ENCODE measurements around the gene VSIG10.

Gene VSIG10

GRCh38 chr12:118059341-118060191 lies 44.2 kb downstream of the VSIG10 start:
- no peak for DNase-seq

- DNase-seq, result no peak
Observed at GRCh38 chr12:118058881-118059280, 44.9 kb downstream of the VSIG10 start.

DNA sequence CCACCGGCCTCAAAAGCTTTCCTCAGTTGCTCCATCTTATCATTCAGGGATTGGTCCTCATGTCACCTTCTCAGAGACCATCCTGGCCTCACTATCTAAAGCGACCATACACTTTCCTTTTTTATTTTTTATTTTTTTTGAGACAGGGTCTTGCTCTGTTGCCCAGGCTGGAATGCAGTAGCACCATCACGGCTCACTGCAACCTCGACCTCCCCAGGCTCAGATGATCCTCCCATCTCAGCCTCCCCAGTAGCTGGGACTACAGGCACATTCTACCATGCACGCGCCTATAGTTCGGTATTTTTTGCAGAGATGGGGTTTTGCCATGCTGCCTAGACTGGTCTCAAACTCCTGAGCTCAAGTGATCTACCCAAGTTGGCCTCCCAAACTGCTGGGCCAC lies 45.6 kb downstream of the VSIG10 start:
- DNase-seq, result no peak

DNA sequence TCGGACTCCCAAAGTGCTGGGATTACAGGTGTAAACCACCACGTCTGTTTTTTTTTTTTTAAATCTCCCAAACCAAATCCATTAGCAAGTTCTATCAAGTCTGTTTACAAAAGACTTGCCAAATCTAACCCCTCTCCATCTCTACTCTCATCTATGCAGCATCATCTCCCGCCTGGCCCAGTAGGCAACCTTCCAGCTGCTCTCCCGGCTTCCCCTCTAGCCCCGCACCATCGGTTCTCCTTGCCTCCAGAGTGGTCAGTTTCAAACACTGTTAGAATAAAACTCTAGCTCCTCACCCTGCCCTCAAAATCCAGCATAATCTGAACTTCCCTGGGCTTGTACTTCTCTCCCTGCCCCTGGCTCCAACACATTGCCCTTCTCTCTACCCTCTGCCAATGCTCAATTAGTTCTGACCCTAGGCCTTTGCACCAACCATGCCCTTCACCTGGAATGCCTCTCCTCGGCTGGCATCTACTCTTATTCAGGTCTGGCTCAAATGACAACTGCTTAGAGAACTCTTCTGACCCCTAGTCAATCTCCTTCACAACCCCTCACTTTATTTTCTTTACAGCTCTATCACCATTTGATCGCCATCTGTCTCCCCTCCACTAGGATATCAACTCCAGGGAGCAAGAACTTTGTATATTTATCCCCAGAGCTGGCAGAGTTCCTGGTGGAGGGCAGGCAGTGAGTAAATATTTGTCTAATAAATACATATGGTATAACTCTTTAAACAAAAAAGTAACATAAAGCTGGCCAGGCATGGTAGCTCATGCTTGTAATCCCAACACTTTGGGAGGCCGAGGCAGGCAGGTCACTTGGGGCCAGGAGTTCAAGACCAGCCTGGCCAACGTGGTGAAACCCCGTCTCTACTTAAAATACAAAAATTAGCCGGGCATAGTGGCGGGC lies 47.7 kb downstream of the VSIG10 start:
- DNase-seq, result no peak

- peak; percentile 44 for DNase-seq
Observed at GRCh38 chr12:118055144-118055557, 48.7 kb downstream of the VSIG10 start.

- DNase-seq, result no peak
Observed at GRCh38 chr12:118053071-118053985, 50.5 kb downstream of the VSIG10 start.

- DNase-seq, result no peak
Observed at GRCh38 chr12:118052324-118053070, 51.3 kb downstream of the VSIG10 start.

DNA sequence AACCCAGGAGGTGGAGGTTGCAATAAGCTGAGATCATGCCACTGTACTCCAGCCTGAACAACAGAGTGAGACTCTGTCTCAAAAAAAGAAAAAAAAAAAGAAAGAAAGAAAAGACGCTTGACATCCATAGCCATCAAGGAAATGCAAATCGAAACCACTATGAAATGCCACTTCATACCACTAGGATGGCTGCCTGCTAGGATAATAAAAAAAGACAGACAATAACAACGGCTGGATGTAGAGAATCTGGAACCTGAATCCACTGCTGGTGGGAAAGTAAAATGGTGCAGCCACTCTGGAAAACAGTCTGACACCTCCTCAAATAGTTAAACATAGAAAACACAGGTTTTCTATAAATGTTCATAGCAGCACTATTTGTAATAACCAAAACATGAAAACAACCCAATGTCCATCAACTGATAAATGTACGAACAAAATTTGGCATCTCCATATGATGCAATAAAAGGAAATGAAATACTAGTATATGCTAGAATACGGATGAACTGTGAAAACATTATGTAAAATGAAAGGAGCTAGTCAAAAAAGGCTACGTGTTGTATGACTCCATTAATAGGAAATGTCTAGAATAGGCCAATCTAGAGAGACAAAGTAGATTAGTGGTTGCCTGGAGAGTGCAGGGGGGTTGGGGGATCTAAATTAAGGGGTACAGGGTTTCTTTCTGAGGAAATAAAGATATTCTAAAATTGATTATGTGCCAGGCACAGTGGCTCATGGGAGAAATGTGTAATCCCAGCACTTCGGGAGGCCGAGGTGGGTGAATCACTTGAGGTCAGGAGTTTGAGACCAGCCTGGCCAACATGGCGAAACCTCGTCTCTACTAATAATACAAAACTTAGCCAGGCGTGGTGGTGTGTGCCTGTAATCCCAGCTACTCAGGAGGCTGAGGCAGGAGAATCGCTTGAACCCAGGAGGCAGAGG lies 52.6 kb downstream of the VSIG10 start:
- no peak for DNase-seq

DNA sequence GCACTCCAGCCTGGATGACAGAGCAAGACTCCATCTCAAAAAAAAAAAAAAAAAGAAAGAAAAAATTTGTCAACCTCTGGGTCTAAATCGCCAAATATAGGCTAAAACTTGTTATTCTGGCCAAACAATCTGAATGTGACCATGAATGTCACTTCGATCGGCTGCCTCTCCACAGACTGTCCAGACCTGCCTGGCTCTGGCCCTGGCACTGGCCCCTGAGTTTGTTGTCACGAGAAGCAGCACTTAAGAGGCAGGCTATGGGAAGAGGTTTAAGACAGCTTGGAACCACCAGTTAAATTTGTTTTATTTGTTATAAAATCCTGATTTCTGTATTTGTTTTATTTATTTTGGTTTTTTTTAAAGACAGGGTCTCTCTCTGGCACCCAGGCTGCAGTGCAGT lies 57.4 kb downstream of the VSIG10 start:
- DNase-seq, result no peak

DNA sequence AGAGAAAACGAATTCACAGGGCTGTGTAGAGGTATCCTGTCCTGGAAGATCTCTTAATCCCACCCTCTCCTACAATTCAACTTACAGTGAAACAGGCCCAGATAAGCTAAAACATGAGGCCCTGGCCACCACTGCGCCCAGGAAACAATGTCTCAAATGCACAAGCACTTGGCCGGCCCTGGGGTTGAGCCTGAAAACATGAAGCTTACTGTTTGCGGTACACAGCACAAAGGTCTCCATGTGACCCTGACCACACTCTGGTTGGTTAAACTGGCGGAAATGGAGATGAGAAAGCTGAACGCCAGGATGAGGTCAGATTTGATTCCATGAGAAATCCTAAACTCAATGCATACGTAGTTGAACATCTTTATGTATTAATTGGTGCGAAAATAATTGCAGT lies 59.2 kb downstream of the VSIG10 start:
- DNase-seq, result no peak

GRCh38 chr12:118044075-118044474 lies 59.7 kb downstream of the VSIG10 start:
- DNase-seq, result no peak

DNA sequence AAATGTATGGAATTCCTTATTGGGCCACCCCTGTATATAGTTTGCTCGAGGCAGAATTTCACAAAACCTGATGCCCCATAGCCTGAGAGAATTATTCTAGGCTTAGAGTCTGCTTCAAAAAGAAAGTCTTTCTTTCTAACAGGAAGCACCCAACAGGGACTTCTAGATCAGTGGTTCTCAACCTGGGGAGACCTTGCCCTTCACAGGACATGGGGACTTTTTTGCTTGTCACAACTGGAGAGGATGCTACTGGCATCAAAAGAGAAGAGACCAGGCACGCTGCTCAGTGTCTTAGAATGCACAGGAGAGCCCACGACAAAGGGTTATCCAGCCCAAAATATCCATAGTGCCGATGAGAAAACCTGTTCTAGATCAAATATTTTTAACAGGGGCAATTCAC lies 61.7 kb downstream of the VSIG10 start:
- DNase-seq, result no peak

- DNase-seq, result no peak
Observed at GRCh38 chr12:118038137-118038536, 65.7 kb downstream of the VSIG10 start.

GRCh38 chr12:118036672-118037411 lies 67.0 kb downstream of the VSIG10 start:
- no peak for DNase-seq

DNA sequence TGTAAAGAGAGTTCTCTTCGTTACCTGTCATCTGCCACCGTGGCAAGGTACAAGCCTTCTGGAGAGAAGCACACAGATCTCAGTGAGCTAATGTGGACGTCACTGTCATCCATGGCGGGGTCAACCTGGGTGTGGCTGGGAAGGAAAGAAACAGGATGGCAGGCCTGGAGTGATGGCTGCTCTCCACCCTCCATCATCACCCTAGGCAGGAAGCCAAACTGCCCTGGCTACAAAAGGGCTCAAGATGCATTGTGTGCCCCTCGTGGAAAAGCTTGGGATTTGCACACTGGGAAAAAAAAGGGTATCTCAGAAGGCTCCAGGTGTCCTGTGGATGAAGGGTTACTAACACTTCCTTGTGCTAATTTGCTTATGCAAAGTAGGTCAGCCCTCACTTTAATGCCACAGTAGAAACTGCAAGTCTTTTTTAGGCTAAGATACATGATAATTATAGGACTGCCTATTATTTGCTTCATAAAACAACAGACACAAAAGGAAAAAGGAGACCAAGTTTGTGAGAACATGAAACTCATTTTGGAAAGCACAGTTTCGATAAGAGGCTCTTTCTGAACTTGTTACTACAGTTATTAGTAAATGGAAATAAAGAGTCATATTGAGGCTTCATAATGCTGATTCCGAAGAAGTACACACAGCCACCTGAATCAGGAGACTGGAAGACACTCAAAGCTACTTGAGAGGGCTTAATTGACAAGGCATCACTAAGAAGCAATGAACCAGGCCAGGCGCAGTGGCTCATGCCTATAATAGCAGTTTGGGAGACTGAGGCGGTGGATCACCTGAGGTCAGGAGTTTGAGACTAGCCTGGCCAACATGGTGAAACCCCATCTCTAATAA lies 68.4 kb downstream of the VSIG10 start:
- DNase-seq, result no peak

- peak; percentile 56 for DNase-seq
Observed at GRCh38 chr12:118034429-118035189, 69.2 kb downstream of the VSIG10 start.

GRCh38 chr12:118033902-118034301 lies 69.9 kb downstream of the VSIG10 start:
- DNase-seq, result no peak

DNA sequence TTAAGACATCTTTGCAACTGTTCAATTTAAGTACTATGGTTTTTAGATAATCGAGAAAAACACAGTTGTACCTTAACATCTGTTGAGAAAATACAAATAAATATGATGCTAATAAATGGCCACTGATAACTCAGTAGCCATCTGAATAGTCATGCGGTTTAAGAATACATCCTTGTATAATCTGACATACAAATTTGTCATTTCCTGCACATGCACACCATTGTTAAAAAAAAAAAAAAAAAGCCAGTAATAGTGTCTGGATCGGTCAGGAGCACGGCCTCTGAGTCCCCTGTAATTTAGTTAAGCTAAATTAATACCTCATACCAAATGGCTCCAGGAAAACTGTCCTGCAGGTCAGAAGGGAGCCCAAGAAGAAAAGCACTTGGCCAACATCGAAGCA lies 70.5 kb downstream of the VSIG10 start:
- no peak for DNase-seq

Data from retina (tissue), 1 donor.